Measurements from ENCODE around the gene TMEM131. TPM values are rescaled to one million over a fixed set of nuclear protein-coding genes. Genes with fewer than 3 reads are reported as not detected.
A peak's percentile ranks its signal among the peaks of the same experiment; 100 is the strongest.
"Not testable (repeated sequence)": the region's sequence is repeated elsewhere in the genome, so short reads cannot be mapped to it uniquely, and the experiment has no call there.

The TMEM131 gene
- polyA plus RNA-seq, 3 donors: 7.0 to 23.6 (median 8.2) TPM

- H3K27ac ChIP-seq (ENCODE audit: low read depth in 1 of 2, low read length in 2 of 2); H3K4me3 Mint-ChIP-seq; intact Hi-C loops (cut with micrococcal nuclease); H3K4me2 ChIP-seq (replicated peaks; ENCODE audit: extremely low read depth, low read length, poor library complexity, severe bottlenecking); H4K20me1 ChIP-seq (ENCODE audit: insufficient read depth, low read length); H3K9ac ChIP-seq (ENCODE audit: insufficient read depth, low read length, poor library complexity, severe bottlenecking); H3K27me3 Mint-ChIP-seq (ENCODE audit: low read depth in 3 of 3); H3K79me2 ChIP-seq (ENCODE audit: insufficient read depth, low read length); H3K9me3 ChIP-seq (replicated peaks in 1 of 2; ENCODE audit: control insufficient read depth in 1 of 2, insufficient read depth in 1 of 2, low read length in 2 of 2); H3K27me3 ChIP-seq (ENCODE audit: control insufficient read depth in 2 of 2, insufficient read depth in 2 of 2, low read length in 2 of 2); H3K4me3 ChIP-seq (replicated peaks in 1 of 3; ENCODE audit: low read depth in 2 of 3, low read length in 3 of 3); H2AFZ ChIP-seq (ENCODE audit: insufficient read depth, low read depth, low read length, poor library complexity, severe bottlenecking); DNase-seq: not testable (repeated sequence)
- Mint-ChIP-seq H3K4me1 (peaks cover 13% of the 10 kb centered on the region), H3K27ac (peak overlapping the region in 1 of 7 donors; percentile 38), H3K9me3 (peaks cover 0 to 12% (median 3%) of the 10 kb centered on the region in 7 donors), H3K36me3 (peaks cover 44 to 60% of the 10 kb centered on the region in 2 donors)
- Histone ChIP-seq H3K4me1 (ENCODE audit: control insufficient read depth in 1 of 2, insufficient read depth in 2 of 2, low read length in 2 of 2) (peaks cover 8 to 11% of the 10 kb centered on the region in 2 donors), H3K36me3 (replicated peaks in 1 of 2; ENCODE audit: control insufficient read depth in 1 of 2, insufficient read depth in 2 of 2, low read length in 2 of 2) (peaks cover 22 to 64% of the 10 kb centered on the region in 2 donors)
- WGBS (ENCODE audit: insufficient coverage): 100% methylated on average over 9 of the region's 19 CpGs
Measured at GRCh38 chr2:97827013-97827412, 168.7 kb downstream of the TMEM131 start.

- Histone ChIP-seq H3K27ac (ENCODE audit: low read depth in 1 of 2, low read length in 2 of 2) (peak overlapping the region in 1 of 2 donors; percentile 11), H3K36me3 (replicated peaks in 1 of 2; ENCODE audit: control insufficient read depth in 1 of 2, insufficient read depth in 2 of 2, low read length in 2 of 2) (peaks cover 16 to 64% of the 10 kb centered on the region in 2 donors), H3K4me1 (ENCODE audit: control insufficient read depth in 1 of 2, insufficient read depth in 2 of 2, low read length in 2 of 2) (peaks cover 8 to 11% of the 10 kb centered on the region in 2 donors)
- Mint-ChIP-seq H3K4me1 (peaks cover 13% of the 10 kb centered on the region), H3K27ac (peak overlapping the region; percentile 41 to 91 (median 78)), H3K36me3 (peaks cover 51 to 62% of the 10 kb centered on the region in 2 donors), H3K9me3 (peaks cover 0 to 19% (median 3%) of the 10 kb centered on the region in 7 donors)
- H3K4me3 ChIP-seq (replicated peaks in 1 of 3; ENCODE audit: low read depth in 2 of 3, low read length in 3 of 3); H3K79me2 ChIP-seq (ENCODE audit: insufficient read depth, low read length); H3K4me3 Mint-ChIP-seq; H4K20me1 ChIP-seq (ENCODE audit: insufficient read depth, low read length); H3K4me2 ChIP-seq (replicated peaks; ENCODE audit: extremely low read depth, low read length, poor library complexity, severe bottlenecking); H3K9me3 ChIP-seq (replicated peaks in 1 of 2; ENCODE audit: control insufficient read depth in 1 of 2, insufficient read depth in 1 of 2, low read length in 2 of 2); intact Hi-C loops (cut with micrococcal nuclease); H3K27me3 Mint-ChIP-seq (ENCODE audit: low read depth in 3 of 3); H3K27me3 ChIP-seq (ENCODE audit: control insufficient read depth in 2 of 2, insufficient read depth in 2 of 2, low read length in 2 of 2); H2AFZ ChIP-seq (ENCODE audit: insufficient read depth, low read depth, low read length, poor library complexity, severe bottlenecking); H3K9ac ChIP-seq (ENCODE audit: insufficient read depth, low read length, poor library complexity, severe bottlenecking): not testable (repeated sequence)
- TF ChIP-seq CTCF (IDR thresholded peaks at IDR 0.05): peak; percentile 22
- DNase-seq: peak in 2 of 3 donors; percentile 15 to 43
- WGBS (ENCODE audit: insufficient coverage): 0% methylated on average over 2 of the region's 3 CpGs
Measured at GRCh38 chr2:97826266-97826847, 169.4 kb downstream of the TMEM131 start.

GRCh38 chr2:97824011-97824410 is 171.7 kb downstream of the TMEM131 start:
- H3K4me3 ChIP-seq (replicated peaks in 1 of 3; ENCODE audit: low read depth in 2 of 3, low read length in 3 of 3); H4K20me1 ChIP-seq (ENCODE audit: insufficient read depth, low read length); H3K9me3 ChIP-seq (replicated peaks in 1 of 2; ENCODE audit: control insufficient read depth in 1 of 2, insufficient read depth in 1 of 2, low read length in 2 of 2); H3K9ac ChIP-seq (ENCODE audit: insufficient read depth, low read length, poor library complexity, severe bottlenecking); H3K79me2 ChIP-seq (ENCODE audit: insufficient read depth, low read length); H3K4me3 Mint-ChIP-seq; H2AFZ ChIP-seq (ENCODE audit: insufficient read depth, low read depth, low read length, poor library complexity, severe bottlenecking); intact Hi-C loops (cut with micrococcal nuclease); H3K4me2 ChIP-seq (replicated peaks; ENCODE audit: extremely low read depth, low read length, poor library complexity, severe bottlenecking); H3K27me3 Mint-ChIP-seq (ENCODE audit: low read depth in 3 of 3); H3K27ac ChIP-seq (ENCODE audit: low read depth in 1 of 2, low read length in 2 of 2); DNase-seq; H3K27me3 ChIP-seq (ENCODE audit: control insufficient read depth in 2 of 2, insufficient read depth in 2 of 2, low read length in 2 of 2): not testable (repeated sequence)
- Histone ChIP-seq H3K36me3 (replicated peaks in 1 of 2; ENCODE audit: control insufficient read depth in 1 of 2, insufficient read depth in 2 of 2, low read length in 2 of 2) (peaks cover 17 to 64% of the 10 kb centered on the region in 2 donors), H3K4me1 (ENCODE audit: control insufficient read depth in 1 of 2, insufficient read depth in 2 of 2, low read length in 2 of 2) (peaks cover 8 to 11% of the 10 kb centered on the region in 2 donors)
- 93% methylated on average over 2 of the region's 2 CpGs for WGBS (ENCODE audit: insufficient coverage)
- peak overlapping the region in 1 of 7 donors; percentile 25 for H3K27ac Mint-ChIP-seq
- peaks cover 0 to 21% (median 3%) of the 10 kb centered on the region in 7 donors for H3K9me3 Mint-ChIP-seq
- peaks cover 51 to 70% of the 10 kb centered on the region in 2 donors for H3K36me3 Mint-ChIP-seq
- H3K4me1 Mint-ChIP-seq: peaks cover 13% of the 10 kb centered on the region

- H3K79me2 ChIP-seq (ENCODE audit: insufficient read depth, low read length); H3K4me3 Mint-ChIP-seq; H2AFZ ChIP-seq (ENCODE audit: insufficient read depth, low read depth, low read length, poor library complexity, severe bottlenecking); H3K27me3 Mint-ChIP-seq (ENCODE audit: low read depth in 3 of 3); intact Hi-C loops (cut with micrococcal nuclease); H3K27ac ChIP-seq (ENCODE audit: low read depth in 1 of 2, low read length in 2 of 2); H3K9me3 ChIP-seq (replicated peaks in 1 of 2; ENCODE audit: control insufficient read depth in 1 of 2, insufficient read depth in 1 of 2, low read length in 2 of 2); H3K4me2 ChIP-seq (replicated peaks; ENCODE audit: extremely low read depth, low read length, poor library complexity, severe bottlenecking); H4K20me1 ChIP-seq (ENCODE audit: insufficient read depth, low read length); DNase-seq; H3K9ac ChIP-seq (ENCODE audit: insufficient read depth, low read length, poor library complexity, severe bottlenecking); H3K4me3 ChIP-seq (replicated peaks in 1 of 3; ENCODE audit: low read depth in 2 of 3, low read length in 3 of 3); H3K27me3 ChIP-seq (ENCODE audit: control insufficient read depth in 2 of 2, insufficient read depth in 2 of 2, low read length in 2 of 2): not testable (repeated sequence)
- Histone ChIP-seq H3K4me1 (ENCODE audit: control insufficient read depth in 1 of 2, insufficient read depth in 2 of 2, low read length in 2 of 2) (peaks cover 8 to 11% of the 10 kb centered on the region in 2 donors), H3K36me3 (replicated peaks in 1 of 2; ENCODE audit: control insufficient read depth in 1 of 2, insufficient read depth in 2 of 2, low read length in 2 of 2) (peaks cover 22 to 82% of the 10 kb centered on the region in 2 donors)
- Mint-ChIP-seq H3K36me3 (peaks cover 48 to 69% of the 10 kb centered on the region in 2 donors), H3K27ac (peak overlapping the region in 1 of 7 donors; percentile 3), H3K4me1 (peaks cover 13% of the 10 kb centered on the region), H3K9me3 (peaks cover 0 to 18% (median 3%) of the 10 kb centered on the region in 7 donors)
- 100% methylated on average over 1 of the region's 6 CpGs for WGBS (ENCODE audit: insufficient coverage)
Measured at GRCh38 chr2:97821862-97822261, 173.9 kb downstream of the TMEM131 start.
